ENCODE results near the gene YPEL1. TPM values are rescaled to one million over a fixed set of nuclear protein-coding genes. Genes with fewer than 3 reads are reported as not detected.

The YPEL1 gene
- total and polyA plus RNA-seq, 2 of the 13 experiments (the other 11 are each of a cell fraction or from before 2014, with no cell fraction given) = 0.33 to 2.5 TPM

DNA sequence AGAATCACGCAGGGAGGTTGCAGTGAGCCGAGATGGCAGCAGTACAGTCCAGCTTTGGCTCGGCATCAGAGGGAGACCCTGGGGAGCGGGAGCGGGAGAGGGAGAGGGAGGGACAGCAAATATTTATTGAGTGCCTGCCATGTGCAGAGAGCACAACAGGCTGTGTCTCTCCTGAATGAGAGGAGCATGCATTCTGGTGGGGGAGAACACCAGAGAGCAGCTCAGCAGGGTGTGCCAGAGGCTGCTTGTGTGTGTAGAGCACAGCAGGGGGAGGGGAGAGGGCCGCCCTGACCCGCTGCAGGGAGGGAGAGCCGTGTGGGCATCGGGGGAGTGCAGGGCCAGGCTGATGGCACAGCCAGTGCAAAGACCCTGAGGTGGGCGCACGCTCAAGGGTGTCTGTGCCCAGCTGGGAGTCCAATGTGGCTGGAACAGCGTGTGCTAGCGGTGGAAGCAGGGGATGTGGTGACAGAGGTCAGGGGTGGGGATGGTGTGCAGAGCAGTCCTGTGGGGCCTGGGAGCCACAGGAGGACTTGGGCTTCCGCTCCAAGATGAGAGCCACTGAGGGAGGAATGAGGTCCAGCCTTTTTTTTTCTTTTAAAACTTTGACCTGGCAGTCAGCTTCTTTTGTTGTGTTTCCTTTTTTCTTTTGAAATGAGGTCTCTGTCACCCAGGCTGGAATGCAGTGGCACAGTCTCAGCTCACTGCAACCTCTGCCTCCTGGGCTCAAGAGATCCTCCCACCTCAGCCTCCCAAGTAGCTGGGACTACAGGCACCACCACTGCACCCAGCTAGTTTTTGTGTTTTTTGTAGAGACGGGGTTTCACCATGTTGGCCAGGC is 57.8 kb downstream of the YPEL1 start (continued):
- TF ChIP-seq, protein P1, sequence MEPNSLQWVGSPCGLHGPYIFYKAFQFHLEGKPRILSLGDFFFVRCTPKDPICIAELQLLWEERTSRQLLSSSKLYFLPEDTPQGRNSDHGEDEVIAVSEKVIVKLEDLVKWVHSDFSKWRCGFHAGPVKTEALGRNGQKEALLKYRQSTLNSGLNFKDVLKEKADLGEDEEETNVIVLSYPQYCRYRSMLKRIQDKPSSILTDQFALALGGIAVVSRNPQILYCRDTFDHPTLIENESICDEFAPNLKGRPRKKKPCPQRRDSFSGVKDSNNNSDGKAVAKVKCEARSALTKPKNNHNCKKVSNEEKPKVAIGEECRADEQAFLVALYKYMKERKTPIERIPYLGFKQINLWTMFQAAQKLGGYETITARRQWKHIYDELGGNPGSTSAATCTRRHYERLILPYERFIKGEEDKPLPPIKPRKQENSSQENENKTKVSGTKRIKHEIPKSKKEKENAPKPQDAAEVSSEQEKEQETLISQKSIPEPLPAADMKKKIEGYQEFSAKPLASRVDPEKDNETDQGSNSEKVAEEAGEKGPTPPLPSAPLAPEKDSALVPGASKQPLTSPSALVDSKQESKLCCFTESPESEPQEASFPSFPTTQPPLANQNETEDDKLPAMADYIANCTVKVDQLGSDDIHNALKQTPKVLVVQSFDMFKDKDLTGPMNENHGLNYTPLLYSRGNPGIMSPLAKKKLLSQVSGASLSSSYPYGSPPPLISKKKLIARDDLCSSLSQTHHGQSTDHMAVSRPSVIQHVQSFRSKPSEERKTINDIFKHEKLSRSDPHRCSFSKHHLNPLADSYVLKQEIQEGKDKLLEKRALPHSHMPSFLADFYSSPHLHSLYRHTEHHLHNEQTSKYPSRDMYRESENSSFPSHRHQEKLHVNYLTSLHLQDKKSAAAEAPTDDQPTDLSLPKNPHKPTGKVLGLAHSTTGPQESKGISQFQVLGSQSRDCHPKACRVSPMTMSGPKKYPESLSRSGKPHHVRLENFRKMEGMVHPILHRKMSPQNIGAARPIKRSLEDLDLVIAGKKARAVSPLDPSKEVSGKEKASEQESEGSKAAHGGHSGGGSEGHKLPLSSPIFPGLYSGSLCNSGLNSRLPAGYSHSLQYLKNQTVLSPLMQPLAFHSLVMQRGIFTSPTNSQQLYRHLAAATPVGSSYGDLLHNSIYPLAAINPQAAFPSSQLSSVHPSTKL (CRISPR knock-in tag; IDR thresholded peaks at IDR 0.05) = peak; percentile 59
- TF ChIP-seq, protein P2, sequence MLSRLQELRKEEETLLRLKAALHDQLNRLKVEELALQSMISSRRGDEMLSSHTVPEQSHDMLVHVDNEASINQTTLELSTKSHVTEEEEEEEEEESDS (CRISPR knock-in tag; IDR thresholded peaks at IDR 0.05; ENCODE audit: borderline replicate concordance) = no peak
- TF ChIP-seq, protein P3, sequence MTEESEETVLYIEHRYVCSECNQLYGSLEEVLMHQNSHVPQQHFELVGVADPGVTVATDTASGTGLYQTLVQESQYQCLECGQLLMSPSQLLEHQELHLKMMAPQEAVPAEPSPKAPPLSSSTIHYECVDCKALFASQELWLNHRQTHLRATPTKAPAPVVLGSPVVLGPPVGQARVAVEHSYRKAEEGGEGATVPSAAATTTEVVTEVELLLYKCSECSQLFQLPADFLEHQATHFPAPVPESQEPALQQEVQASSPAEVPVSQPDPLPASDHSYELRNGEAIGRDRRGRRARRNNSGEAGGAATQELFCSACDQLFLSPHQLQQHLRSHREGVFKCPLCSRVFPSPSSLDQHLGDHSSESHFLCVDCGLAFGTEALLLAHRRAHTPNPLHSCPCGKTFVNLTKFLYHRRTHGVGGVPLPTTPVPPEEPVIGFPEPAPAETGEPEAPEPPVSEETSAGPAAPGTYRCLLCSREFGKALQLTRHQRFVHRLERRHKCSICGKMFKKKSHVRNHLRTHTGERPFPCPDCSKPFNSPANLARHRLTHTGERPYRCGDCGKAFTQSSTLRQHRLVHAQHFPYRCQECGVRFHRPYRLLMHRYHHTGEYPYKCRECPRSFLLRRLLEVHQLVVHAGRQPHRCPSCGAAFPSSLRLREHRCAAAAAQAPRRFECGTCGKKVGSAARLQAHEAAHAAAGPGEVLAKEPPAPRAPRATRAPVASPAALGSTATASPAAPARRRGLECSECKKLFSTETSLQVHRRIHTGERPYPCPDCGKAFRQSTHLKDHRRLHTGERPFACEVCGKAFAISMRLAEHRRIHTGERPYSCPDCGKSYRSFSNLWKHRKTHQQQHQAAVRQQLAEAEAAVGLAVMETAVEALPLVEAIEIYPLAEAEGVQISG (CRISPR knock-in tag; IDR thresholded peaks at IDR 0.05) = peak; percentile 78
- TF ChIP-seq, protein P4, sequence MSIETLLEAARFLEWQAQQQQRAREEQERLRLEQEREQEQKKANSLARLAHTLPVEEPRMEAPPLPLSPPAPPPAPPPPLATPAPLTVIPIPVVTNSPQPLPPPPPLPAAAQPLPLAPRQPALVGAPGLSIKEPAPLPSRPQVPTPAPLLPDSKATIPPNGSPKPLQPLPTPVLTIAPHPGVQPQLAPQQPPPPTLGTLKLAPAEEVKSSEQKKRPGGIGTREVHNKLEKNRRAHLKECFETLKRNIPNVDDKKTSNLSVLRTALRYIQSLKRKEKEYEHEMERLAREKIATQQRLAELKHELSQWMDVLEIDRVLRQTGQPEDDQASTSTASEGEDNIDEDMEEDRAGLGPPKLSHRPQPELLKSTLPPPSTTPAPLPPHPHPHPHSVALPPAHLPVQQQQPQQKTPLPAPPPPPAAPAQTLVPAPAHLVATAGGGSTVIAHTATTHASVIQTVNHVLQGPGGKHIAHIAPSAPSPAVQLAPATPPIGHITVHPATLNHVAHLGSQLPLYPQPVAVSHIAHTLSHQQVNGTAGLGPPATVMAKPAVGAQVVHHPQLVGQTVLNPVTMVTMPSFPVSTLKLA (IDR thresholded peaks at IDR 0.05) = peak; percentile 89
- peak; percentile 86 for TF ChIP-seq ZNF282 (IDR thresholded peaks at IDR 0.05; ENCODE audit: partially characterized antibody)
- TF ChIP-seq, protein P5, sequence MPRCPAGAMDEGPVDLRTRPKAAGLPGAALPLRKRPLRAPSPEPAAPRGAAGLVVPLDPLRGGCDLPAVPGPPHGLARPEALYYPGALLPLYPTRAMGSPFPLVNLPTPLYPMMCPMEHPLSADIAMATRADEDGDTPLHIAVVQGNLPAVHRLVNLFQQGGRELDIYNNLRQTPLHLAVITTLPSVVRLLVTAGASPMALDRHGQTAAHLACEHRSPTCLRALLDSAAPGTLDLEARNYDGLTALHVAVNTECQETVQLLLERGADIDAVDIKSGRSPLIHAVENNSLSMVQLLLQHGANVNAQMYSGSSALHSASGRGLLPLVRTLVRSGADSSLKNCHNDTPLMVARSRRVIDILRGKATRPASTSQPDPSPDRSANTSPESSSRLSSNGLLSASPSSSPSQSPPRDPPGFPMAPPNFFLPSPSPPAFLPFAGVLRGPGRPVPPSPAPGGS (CRISPR knock-in tag; IDR thresholded peaks at IDR 0.05) = no peak
- TF ChIP-seq GATAD1 (CRISPR knock-in tag; IDR thresholded peaks at IDR 0.05) = 0 out of 2 replicates have a peak, but pooled peaks have one; percentile 43
- no peak for TF ChIP-seq FOXC1 (CRISPR knock-in tag; IDR thresholded peaks at IDR 0.05; ENCODE audit: borderline replicate concordance)
- TF ChIP-seq ZBTB7B (CRISPR knock-in tag; IDR thresholded peaks at IDR 0.05) = 0 out of 2 replicates have a peak, but pooled peaks have one; percentile 47
- TF ChIP-seq ZNF430 (CRISPR knock-in tag; IDR thresholded peaks at IDR 0.05) = no peak; the same call in 1 of the 2 replicates
- TF ChIP-seq, protein P6, sequence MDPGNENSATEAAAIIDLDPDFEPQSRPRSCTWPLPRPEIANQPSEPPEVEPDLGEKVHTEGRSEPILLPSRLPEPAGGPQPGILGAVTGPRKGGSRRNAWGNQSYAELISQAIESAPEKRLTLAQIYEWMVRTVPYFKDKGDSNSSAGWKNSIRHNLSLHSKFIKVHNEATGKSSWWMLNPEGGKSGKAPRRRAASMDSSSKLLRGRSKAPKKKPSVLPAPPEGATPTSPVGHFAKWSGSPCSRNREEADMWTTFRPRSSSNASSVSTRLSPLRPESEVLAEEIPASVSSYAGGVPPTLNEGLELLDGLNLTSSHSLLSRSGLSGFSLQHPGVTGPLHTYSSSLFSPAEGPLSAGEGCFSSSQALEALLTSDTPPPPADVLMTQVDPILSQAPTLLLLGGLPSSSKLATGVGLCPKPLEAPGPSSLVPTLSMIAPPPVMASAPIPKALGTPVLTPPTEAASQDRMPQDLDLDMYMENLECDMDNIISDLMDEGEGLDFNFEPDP (CRISPR knock-in tag; conservative IDR thresholded peaks at IDR 0.05) = no peak
- TF ChIP-seq ZNF484 (CRISPR knock-in tag; IDR thresholded peaks at IDR 0.05; ENCODE audit: borderline replicate concordance, low read depth) = no peak
- 0 out of 2 replicates have a peak, but pooled peaks have one; percentile 62 for TF ChIP-seq CCDC6 (CRISPR knock-in tag; IDR thresholded peaks at IDR 0.05)
- no peak; the same call in 1 of the 2 replicates for TF ChIP-seq YEATS2 (CRISPR knock-in tag; IDR thresholded peaks at IDR 0.05; ENCODE audit: borderline replicate concordance)
- 0 out of 2 replicates have a peak, but pooled peaks have one; percentile 32 for TF ChIP-seq ZNF777 (CRISPR knock-in tag; IDR thresholded peaks at IDR 0.05)
- no peak for TF ChIP-seq CHD2 (IDR thresholded peaks at IDR 0.05; ENCODE audit: low read depth, low read length)
- TF ChIP-seq JUND (CRISPR knock-in tag; IDR thresholded peaks at IDR 0.05) = no peak

Data from HepG2 (cell line).